AG10803 (cell line): ENCODE results near the gene RHEBL1.

Experiments
- DNase-seq: peaks from one replicate; pipeline ENCODE4 v3.0.0; 2010; ENCODE audit warnings: low read depth
- H3K4me3 ChIP-seq: 2 replicates; pipeline ENCODE4 v1.5.1; 2011; ENCODE audit warnings: mild to moderate bottlenecking, low read length, control low read depth
- CTCF ChIP-seq: conservative IDR thresholded peaks from 2 replicates; pipeline ENCODE4 v1.5.1; 2011; ENCODE audit warnings: mild to moderate bottlenecking, low read length, control low read depth, inconsistent platforms

The RHEBL1 gene

GRCh38 chr12:49019120-49019430 lies 50.7 kb downstream of the RHEBL1 start:
- peak; percentile 15 for DNase-seq
- H3K4me3 ChIP-seq, result peak overlapping the region; percentile 96
- no peak for TF ChIP-seq CTCF

DNA sequence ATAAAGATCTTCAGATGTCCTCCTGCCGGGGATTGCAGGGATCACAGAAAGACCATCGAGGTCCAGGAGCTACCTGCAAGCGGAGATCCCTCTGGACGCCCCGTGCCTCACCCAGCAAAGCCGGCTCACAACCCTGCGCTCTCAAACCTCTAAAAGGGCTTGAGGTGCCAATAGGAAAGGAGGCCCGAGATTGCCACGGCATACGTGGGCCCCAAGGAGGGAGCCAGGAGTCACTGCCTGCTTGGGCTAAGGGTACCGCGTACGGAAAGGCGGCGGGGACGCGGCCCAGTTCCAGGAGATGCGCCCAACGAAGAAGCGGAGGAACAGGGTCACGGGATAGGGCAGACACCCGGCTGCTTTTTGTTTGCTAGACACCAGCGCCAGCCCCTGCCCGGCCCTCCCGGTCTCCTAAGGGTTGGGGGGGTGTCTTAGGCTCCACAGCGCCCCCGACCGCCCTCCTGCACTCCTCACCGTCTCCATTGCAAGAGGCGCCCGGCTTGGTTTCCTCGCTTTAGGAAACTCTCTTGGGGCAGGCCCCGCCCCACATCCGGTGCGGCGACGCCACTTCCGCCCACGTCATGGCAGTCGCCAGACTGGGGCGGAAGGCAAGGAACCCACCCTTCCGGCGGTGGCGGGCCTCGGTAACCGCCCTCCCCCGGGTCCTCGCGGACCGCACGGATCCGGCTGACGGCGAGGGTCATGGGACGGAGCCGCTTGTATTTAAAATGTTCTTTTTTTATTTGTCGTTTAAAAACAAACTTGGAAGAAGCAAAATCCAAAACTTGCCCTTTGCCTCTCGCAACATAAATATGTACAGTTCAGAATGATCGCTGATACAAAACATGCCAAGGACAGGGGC lies 51.3 kb downstream of the RHEBL1 start, which contains the start of gene PRKAG1:
Gene PRKAG1, minus strand, starts transcription at position 516 of the 859 bp plus-strand sequence. Its CDS starts 36 bp downstream, at position 480.
- peak; percentile 97 for DNase-seq
- H3K4me3 ChIP-seq, result peak within 1 kb of the TSS; percentile 96
- peak; percentile 57 for TF ChIP-seq CTCF

GRCh38 chr12:49017891-49018260 lies 51.9 kb downstream of the RHEBL1 start:
- no peak for TF ChIP-seq CTCF
- peak; percentile 58 for DNase-seq
- H3K4me3 ChIP-seq, result peak overlapping the region; percentile 96

GRCh38 chr12:49015196-49015595 lies 54.6 kb downstream of the RHEBL1 start:
- TF ChIP-seq CTCF, result no peak
- H3K4me3 ChIP-seq, result no peak overlapping the region
- DNase-seq, result no peak
